Effector CD8-positive, alpha-beta T cell (primary cell): Measurements from ENCODE around the gene ICOS.

Experiments used
- DNase-seq: peaks from one replicate; lab custom pipeline; 2025; lab: John Stamatoyannopoulos, UW

Gene ICOS

DNA sequence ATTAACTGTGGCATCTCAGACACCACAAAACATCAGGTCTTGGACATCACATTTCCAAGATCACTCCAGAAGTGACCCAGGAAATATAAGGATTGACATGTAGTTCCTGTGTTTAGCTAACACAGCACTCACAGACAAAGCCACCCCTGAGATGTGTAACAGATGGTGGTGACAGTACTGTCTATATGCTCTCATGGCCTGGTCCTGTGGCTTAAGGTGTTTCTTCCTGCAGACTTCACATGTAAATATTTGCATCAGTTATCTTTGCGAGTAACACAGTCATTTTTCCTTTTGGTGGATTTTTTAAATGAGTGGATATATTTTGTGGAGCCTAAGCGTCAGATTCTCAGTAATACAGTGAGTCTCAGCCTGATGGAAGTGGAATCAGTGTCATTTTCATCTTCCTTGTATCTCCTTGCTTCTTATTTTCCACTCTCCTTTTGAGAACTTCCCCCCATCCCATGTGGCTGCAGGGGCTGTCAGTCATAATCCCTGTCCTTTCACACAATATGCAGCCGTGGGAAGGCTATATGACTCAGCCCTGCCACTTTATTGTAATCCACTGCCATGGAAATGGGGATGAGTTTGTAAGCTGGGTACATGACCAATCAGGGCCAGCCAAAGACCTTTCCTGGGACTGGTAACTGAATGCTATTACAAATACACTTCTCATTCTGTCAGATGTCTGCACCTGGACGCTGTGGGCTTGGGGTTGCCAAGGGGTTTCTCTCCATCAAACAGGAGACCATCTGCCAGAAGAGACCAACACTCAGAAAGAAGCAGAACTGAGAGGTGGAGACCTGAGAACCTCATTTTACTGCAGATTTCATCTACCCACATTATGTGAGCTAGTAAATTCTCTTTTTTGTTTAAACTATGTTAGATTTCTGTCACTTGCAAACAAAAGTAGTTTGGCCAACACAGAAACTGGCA, 74.3 kb downstream of the ICOS start:
- DNase-seq: no peak
